ENCODE measurements around the gene PSD4. TPM values are rescaled to one million over a fixed set of nuclear protein-coding genes. Genes with fewer than 3 reads are reported as not detected.

PSD4 gene
- total RNA-seq, 1 donor from 2014 or later: 38.8 TPM

DNA sequence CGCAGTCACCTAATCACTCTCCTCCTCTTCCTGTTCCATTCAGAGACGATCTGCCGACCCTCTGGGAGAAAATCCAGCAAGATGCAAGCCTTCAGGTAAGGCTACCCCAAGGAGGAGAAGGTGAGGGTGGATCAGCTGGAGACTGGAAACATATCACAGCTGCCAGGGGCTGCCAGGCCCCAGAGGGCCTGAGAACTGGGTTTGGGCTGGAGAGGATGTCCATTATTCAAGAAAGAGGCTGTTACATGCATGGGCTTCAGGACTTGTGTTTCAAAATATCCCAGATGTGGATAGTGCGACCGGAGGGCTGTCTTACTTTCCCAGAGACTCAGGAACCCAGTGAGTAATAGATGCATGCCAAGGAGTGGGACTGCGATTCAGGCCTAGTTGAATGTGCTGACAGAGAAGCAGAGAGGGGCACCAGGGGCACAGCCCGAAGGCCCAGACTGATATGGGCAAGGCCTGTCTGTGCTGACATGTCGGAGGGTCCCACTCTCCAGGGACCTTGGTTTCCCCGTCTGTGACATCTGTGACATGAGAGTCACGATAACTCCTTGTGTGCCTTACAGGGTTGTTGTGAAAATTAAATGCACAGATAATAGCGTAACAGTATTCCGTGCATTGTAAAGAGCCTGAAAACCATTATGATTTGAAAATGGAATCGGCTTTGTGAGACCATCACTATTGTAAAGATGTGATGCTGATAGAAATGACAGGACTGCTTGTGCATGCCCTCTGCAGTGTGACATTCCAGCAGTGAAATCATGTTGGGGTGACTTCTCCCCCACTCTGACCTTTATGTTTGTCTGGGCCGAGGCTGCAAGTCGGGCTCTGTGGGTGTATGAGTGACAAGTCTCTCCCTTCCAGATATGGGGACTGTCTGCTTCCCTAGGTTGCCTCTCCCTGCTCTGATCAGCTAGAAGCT is 45.9 kb upstream of the PSD4 start:
- no peak for DNase-seq (ENCODE audit: extremely low spot score, unreplicated experiment)
- Mint-ChIP-seq H3K9me3 (no peaks in the 10 kb centered on the region), H3K36me3 (no peaks in the 10 kb centered on the region), H3K27me3 (peaks cover 7% of the 10 kb centered on the region), H3K27ac (no peak overlapping the region), H3K4me3 (no peak overlapping the region), H3K4me1 (ENCODE audit: unreplicated experiment) (no peaks in the 10 kb centered on the region)
- TF ChIP-seq, protein P1, sequence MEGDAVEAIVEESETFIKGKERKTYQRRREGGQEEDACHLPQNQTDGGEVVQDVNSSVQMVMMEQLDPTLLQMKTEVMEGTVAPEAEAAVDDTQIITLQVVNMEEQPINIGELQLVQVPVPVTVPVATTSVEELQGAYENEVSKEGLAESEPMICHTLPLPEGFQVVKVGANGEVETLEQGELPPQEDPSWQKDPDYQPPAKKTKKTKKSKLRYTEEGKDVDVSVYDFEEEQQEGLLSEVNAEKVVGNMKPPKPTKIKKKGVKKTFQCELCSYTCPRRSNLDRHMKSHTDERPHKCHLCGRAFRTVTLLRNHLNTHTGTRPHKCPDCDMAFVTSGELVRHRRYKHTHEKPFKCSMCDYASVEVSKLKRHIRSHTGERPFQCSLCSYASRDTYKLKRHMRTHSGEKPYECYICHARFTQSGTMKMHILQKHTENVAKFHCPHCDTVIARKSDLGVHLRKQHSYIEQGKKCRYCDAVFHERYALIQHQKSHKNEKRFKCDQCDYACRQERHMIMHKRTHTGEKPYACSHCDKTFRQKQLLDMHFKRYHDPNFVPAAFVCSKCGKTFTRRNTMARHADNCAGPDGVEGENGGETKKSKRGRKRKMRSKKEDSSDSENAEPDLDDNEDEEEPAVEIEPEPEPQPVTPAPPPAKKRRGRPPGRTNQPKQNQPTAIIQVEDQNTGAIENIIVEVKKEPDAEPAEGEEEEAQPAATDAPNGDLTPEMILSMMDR (conservative IDR thresholded peaks at IDR 0.05): no peak

DNA sequence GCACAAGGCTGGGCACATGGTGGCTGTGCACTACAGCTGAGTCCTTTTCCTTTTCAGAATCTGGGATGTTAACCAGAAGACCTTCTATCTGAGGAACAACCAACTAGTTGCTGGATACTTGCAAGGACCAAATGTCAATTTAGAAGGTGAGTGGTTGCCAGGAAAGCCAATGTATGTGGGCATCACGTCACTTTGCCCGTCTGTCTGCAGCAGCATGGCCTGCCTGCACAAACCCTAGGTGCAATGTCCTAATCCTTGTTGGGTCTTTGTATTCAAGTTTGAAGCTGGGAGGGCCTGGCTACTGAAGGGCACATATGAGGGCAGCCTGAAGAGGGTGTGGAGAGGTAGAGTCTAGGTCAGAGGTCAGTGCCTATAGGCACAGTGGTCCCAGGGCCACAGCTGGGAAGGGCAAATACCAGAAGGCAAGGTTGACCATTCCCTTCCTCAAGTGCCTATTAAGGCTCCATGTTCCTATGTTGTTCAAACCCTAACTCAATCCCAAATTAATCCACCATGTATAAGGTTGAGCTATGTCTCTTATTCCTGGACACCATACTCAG is 44.2 kb upstream of the PSD4 start:
- H3K27me3 Mint-ChIP-seq: peaks cover 3% of the 10 kb centered on the region
- DNase-seq (ENCODE audit: extremely low spot score, unreplicated experiment): no peak
- H3K36me3 Mint-ChIP-seq: no peaks in the 10 kb centered on the region
- TF ChIP-seq, protein P1 (conservative IDR thresholded peaks at IDR 0.05): no peak
- peaks cover 3% of the 10 kb centered on the region for H3K4me1 Mint-ChIP-seq (ENCODE audit: unreplicated experiment)
- no peaks in the 10 kb centered on the region for H3K9me3 Mint-ChIP-seq
- no peak overlapping the region for H3K27ac Mint-ChIP-seq
- H3K4me3 Mint-ChIP-seq: no peak overlapping the region

DNA sequence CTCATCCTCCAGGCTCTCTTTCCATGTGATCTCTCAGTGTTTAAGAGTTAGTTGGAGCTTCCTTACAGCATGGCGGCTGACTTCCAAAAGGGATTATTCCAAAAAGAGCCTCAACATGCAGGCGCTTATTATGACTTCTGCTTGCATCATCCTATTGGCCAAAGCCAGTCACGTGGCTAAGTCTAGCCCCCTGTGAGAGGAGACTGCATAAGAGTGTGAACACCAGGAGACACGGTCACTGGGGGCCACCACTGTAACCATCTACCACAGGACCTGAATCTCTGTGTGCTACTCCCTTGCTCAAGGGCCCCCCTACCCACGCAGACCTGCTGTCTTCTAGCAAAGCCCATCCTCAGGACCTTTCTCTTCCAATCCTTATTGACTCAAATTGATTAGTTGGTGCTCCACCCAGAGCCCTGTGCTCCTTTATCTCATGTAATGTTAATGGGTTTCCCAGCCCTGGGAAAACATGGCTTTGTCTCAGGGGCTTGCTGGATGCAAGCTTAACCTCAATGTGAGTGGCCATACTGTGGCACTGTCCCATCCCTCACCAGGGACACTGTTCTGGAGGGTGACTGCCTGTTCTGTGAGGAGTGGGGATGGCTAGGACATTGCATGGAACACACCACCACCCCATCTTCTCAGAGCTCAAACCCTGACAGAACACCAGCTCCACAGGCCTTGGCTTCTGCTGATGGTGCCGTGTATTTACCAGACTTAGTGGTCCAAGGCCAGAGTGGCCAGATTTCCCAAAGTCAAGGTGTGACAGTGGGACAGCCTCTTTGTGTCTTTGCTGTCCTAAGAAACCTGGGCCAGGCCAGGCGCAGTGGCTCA is 42.2 kb upstream of the PSD4 start:
- no peak for DNase-seq (ENCODE audit: extremely low spot score, unreplicated experiment)
- Mint-ChIP-seq H3K27me3 (no peaks in the 10 kb centered on the region), H3K27ac (no peak overlapping the region), H3K4me3 (no peak overlapping the region), H3K4me1 (ENCODE audit: unreplicated experiment) (peaks cover 3% of the 10 kb centered on the region), H3K36me3 (no peaks in the 10 kb centered on the region), H3K9me3 (no peaks in the 10 kb centered on the region)
- TF ChIP-seq, protein P1 (conservative IDR thresholded peaks at IDR 0.05): no peak

DNA sequence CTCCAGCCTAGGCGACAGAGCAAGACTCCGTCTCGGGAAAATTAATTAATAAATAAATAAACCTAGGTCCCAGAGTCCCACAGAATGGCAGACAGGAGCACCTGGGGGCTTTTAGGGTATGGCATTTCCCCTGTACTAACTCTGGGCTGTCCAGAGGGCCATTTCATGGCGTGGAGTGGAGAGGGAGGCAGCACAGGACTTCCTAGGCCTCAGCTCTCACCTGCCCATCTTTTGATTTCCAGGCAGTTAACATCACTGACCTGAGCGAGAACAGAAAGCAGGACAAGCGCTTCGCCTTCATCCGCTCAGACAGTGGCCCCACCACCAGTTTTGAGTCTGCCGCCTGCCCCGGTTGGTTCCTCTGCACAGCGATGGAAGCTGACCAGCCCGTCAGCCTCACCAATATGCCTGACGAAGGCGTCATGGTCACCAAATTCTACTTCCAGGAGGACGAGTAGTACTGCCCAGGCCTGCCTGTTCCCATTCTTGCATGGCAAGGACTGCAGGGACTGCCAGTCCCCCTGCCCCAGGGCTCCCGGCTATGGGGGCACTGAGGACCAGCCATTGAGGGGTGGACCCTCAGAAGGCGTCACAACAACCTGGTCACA is 41.3 kb upstream of the PSD4 start:
- H3K27me3 Mint-ChIP-seq: no peaks in the 10 kb centered on the region
- H3K4me3 Mint-ChIP-seq: no peak overlapping the region
- no peak for DNase-seq (ENCODE audit: extremely low spot score, unreplicated experiment)
- no peaks in the 10 kb centered on the region for H3K9me3 Mint-ChIP-seq
- H3K36me3 Mint-ChIP-seq: no peaks in the 10 kb centered on the region
- H3K27ac Mint-ChIP-seq: no peak overlapping the region
- TF ChIP-seq, protein P1 (conservative IDR thresholded peaks at IDR 0.05): no peak
- peaks cover 8% of the 10 kb centered on the region for H3K4me1 Mint-ChIP-seq (ENCODE audit: unreplicated experiment)

Measured in type B pancreatic cell (in vitro differentiated cells).